HFFc6 (cell line): Measurements from ENCODE around the gene PAPPA2. TPM values are rescaled to one million over a fixed set of nuclear protein-coding genes. Genes with fewer than 3 reads are reported as not detected.

ENCODE experiments used
- DNase-seq: peaks from one replicate; pipeline ENCODE4 v3.0.0-alpha.2; 2018
- H3K27ac Mint-ChIP-seq: 2 replicates; pipeline ENCODE4 v1.8.0; 2020; ENCODE audit warnings: mild to moderate bottlenecking, mixed read lengths
- H3K27me3 Mint-ChIP-seq: 2 replicates; pipeline ENCODE4 v1.8.0; 2021; ENCODE audit warnings: mild to moderate bottlenecking, moderate library complexity, mixed read lengths; ENCODE audit not compliant: insufficient read depth
- H3K36me3 Mint-ChIP-seq: 2 replicates; pipeline ENCODE4 v1.8.0; 2021; ENCODE audit warnings: low read depth, mixed read lengths
- H3K4me1 Mint-ChIP-seq: 2 replicates; pipeline ENCODE4 v1.8.0; 2020; ENCODE audit warnings: low read depth, mixed read lengths
- H3K4me3 Mint-ChIP-seq: 2 replicates; pipeline ENCODE4 v1.8.0; 2020; ENCODE audit warnings: mild to moderate bottlenecking, moderate library complexity, mixed read lengths
- H3K9me3 Mint-ChIP-seq: 2 replicates; pipeline ENCODE4 v1.8.0; 2020; ENCODE audit warnings: mild to moderate bottlenecking, mixed read lengths
- total RNA-seq, 6 experiments: library from RNA; stranded (reverse); fragmentation: NEBNext Ultra II Directional; extraction: Animal tissue kit (Norgen Biotek cat#: 25700); gene quantifications; 2 replicates in 1 of 6; 3 replicates in 5 of 6; pipeline ENCODE4 v1.2.3, GENCODE V29; 2021
- TF ChIP-seq, protein P1 (sequence below): fragments of 200-600 bp; sonication (generic); IDR thresholded peaks from 2 replicates; pipeline ENCODE4 v1.5.0; 2021; ENCODE audit warnings: antibody characterized with exemption, mild to moderate bottlenecking

The PAPPA2 gene
- total RNA-seq, 6 experiments from 2014 or later: 0.16 to 1.1 (median 0.42) TPM

- Mint-ChIP-seq H3K4me3 (no peak overlapping the region), H3K27me3 (no peaks in the 10 kb centered on the region; the same call in 1 of the 2 replicates), H3K27ac (no peak overlapping the region), H3K9me3 (peaks cover 21% of the 10 kb centered on the region), H3K36me3 (no peaks in the 10 kb centered on the region), H3K4me1 (no peaks in the 10 kb centered on the region)
- DNase-seq: no peak
- TF ChIP-seq, protein P1, sequence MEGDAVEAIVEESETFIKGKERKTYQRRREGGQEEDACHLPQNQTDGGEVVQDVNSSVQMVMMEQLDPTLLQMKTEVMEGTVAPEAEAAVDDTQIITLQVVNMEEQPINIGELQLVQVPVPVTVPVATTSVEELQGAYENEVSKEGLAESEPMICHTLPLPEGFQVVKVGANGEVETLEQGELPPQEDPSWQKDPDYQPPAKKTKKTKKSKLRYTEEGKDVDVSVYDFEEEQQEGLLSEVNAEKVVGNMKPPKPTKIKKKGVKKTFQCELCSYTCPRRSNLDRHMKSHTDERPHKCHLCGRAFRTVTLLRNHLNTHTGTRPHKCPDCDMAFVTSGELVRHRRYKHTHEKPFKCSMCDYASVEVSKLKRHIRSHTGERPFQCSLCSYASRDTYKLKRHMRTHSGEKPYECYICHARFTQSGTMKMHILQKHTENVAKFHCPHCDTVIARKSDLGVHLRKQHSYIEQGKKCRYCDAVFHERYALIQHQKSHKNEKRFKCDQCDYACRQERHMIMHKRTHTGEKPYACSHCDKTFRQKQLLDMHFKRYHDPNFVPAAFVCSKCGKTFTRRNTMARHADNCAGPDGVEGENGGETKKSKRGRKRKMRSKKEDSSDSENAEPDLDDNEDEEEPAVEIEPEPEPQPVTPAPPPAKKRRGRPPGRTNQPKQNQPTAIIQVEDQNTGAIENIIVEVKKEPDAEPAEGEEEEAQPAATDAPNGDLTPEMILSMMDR: no peak
Observed at GRCh38 chr1:176551146-176551545, 88.2 kb downstream of the PAPPA2 start.

GRCh38 chr1:176552217-176552991, 89.4 kb downstream of the PAPPA2 start:
- no peak overlapping the region for H3K4me3 Mint-ChIP-seq
- no peaks in the 10 kb centered on the region; the same call in 1 of the 2 replicates for H3K27me3 Mint-ChIP-seq
- no peaks in the 10 kb centered on the region for H3K36me3 Mint-ChIP-seq
- peaks cover 18% of the 10 kb centered on the region for H3K9me3 Mint-ChIP-seq
- H3K27ac Mint-ChIP-seq: no peak overlapping the region
- TF ChIP-seq, protein P1: no peak
- H3K4me1 Mint-ChIP-seq: no peaks in the 10 kb centered on the region
- DNase-seq: no peak

- peaks cover 15% of the 10 kb centered on the region for H3K9me3 Mint-ChIP-seq
Observed at GRCh38 chr1:176552999-176553398, 90.0 kb downstream of the PAPPA2 start.

DNA sequence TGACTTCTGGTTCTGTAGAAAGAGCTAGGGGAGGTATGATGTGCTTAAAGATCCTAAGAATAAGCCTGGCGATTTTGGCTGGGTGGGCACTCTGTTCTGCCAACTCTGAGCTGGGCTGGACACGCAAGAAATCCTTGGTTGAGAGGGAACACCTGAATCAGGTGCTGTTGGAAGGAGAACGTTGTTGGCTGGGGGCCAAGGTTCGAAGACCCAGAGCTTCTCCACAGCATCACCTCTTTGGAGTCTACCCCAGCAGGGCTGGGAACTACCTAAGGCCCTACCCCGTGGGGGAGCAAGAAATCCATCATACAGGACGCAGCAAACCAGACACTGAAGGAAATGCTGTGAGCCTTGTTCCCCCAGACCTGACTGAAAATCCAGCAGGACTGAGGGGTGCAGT, 93.3 kb downstream of the PAPPA2 start:
- H3K4me1 Mint-ChIP-seq: no peaks in the 10 kb centered on the region; the same call in 1 of the 2 replicates
- DNase-seq: no peak
- H3K27me3 Mint-ChIP-seq: peaks cover 2% of the 10 kb centered on the region; the same call in 1 of the 2 replicates
- no peaks in the 10 kb centered on the region for H3K36me3 Mint-ChIP-seq
- TF ChIP-seq, protein P1: no peak
- no peak overlapping the region for H3K27ac Mint-ChIP-seq
- H3K4me3 Mint-ChIP-seq: no peak overlapping the region
- peaks cover 7% of the 10 kb centered on the region; the same call in 1 of the 2 replicates for H3K9me3 Mint-ChIP-seq

More at GRCh38 chr1:176552999-176553398, 90.0 kb downstream of the PAPPA2 start:
- no peaks in the 10 kb centered on the region for H3K36me3 Mint-ChIP-seq
- no peak overlapping the region for H3K27ac Mint-ChIP-seq
- no peak overlapping the region for H3K4me3 Mint-ChIP-seq
- no peaks in the 10 kb centered on the region for H3K4me1 Mint-ChIP-seq
- TF ChIP-seq, protein P1: no peak
- no peaks in the 10 kb centered on the region; the same call in 1 of the 2 replicates for H3K27me3 Mint-ChIP-seq
- no peak for DNase-seq

- Mint-ChIP-seq H3K27me3 (peaks cover 2% of the 10 kb centered on the region; the same call in 1 of the 2 replicates), H3K4me1 (no peaks in the 10 kb centered on the region; the same call in 1 of the 2 replicates), H3K27ac (no peak overlapping the region), H3K36me3 (no peaks in the 10 kb centered on the region), H3K4me3 (no peak overlapping the region), H3K9me3 (peaks cover 7% of the 10 kb centered on the region; the same call in 1 of the 2 replicates)
- TF ChIP-seq, protein P1: no peak
- DNase-seq: no peak
Observed at GRCh38 chr1:176557543-176558258, 94.7 kb downstream of the PAPPA2 start.
